ENCODE measurements around the gene AVPI1.
"Not testable (repeated sequence)": the region's sequence is repeated elsewhere in the genome, so short reads cannot be mapped to it uniquely, and the experiment has no call there.

Gene AVPI1

DNA sequence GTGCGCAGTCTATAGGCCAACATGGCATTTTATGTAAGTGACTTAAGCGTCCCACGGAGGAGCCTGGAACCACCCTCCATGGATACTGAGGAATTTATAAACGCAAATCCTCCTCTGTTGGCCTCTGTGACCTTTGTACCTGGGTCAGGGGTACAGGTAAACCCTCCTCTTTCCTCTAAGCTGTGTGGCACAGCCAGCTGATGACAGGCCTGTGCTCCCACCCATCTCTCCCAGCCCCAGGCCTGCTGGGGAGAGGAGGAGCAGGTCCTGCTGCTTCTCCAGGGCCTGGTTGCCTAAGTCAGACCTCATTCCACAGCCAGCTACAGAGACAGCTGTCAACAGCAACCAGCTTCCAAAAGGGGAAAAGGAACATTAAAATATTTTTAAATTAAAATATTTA is 5.0 kb downstream of the AVPI1 start:
- DNase-seq (ENCODE audit: low read depth): no peak

DNA sequence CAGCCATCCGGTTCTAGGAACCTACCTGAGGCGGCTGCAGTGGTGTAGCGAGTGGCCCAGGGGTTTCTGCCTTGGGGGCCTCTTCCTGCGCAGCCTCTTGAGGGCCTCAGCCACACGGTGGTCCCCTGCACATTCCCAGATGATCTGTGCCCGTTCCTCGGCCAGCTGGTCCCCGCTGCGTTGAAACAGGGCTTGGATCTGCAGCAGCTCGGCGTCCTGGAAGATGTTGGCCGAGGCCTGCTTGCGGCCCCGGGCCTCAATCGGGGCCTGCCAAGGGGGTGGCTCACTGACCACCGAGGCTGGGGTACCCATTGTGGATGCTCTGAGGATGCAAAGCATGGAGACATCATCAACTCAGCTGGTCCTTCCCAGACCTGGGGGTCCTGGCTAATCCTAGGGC is 7.4 kb downstream of the AVPI1 start:
- DNase-seq (ENCODE audit: low read depth): no peak

DNA sequence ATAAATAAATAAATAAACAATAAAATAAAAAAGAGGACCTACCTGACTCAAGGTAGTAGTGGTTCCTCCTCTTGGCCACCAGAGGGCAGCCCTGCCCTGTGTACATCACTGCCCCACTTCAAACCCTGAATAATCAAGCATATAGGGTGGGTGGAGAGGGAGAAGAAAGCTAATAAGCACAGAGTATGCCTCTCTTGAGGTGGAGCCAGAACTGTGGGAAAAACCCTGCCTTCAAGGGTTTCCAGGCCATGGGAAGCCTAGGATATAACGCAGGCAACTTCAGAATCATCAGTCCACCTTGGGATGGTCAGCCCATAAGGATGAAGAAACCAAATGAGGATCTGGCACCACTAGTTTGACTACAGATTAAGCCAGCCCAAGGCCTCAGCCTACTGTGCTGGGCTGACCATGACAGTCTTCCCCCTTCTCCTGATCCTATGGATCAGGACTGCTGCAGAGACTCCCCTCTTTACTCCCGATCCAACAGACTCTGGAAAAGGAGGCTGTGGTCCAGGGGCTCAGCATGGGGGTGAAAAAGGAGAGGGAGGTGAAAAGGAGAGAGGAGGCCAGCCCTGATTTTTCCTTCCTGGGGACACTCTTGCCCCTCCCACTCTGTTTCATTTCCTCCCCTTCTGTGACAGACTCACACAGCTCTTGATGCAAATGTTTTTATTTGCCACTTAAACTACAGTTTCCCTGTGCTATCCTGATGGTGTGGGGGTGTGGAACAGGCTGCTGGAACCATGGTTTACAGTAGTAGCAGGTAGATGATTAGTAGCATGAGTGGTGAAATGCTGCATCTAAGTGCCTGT is 10.1 kb downstream of the AVPI1 start:
- DNase-seq (ENCODE audit: low read depth): no peak

DNA sequence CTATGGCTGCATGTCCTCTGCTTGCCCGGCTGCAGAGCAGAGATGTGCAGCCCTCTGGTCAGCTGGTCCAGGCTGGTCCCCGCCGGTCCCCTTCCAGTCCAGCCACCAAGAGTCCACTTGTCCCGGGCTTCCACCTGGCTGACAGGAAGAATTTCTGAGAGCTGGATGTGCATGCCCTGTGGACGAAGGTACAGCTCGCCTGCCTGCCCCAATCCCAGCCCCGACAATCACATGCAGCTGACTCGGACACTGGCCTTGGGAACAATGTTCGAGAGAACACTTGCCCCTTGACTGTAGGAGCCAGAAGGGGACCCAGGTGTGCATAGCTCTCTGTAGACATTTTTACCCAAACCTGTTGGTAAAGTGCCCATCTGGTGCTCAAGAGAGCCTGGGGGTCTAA is 11.8 kb downstream of the AVPI1 start:
- DNase-seq (ENCODE audit: low read depth): no peak

DNA sequence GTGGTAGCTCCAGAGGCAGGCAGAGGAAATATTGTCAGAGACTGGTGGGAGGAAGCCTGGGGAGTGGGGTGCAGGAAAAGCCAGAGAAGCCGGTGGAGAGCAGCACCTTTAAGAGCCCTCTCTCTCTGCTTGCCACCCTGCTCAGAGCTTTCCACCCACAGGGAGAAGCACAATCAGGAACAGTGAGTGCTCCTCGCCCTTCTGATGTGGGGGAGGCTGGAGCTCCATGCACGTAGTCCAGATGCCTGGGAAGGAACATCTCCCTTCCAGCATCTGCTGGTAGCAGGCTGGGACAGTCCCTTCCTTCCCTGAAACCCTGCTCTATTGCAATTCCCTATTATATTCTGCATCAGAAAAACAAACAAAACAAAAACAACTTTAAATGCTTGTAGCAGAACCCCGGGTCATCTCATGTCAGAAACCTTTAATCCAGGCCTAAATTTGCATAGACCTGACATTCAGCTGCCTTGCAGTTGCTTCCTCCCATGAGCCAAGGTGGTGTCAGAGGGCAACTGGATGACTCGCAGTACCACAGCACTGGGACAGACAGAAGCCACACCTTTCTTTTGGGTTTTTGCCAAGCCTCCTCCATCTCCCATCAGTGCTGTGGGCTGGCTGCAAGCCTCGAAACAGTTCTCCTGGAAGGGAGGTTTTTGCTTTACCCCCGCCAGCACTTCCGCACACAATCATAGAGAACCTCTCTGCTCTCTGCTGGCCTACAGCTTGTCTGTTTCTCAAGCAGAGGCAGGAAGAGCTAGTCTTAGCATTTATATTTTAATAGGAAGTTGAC is 13.1 kb downstream of the AVPI1 start:
- peak; percentile 45 for DNase-seq (ENCODE audit: low read depth)

DNA sequence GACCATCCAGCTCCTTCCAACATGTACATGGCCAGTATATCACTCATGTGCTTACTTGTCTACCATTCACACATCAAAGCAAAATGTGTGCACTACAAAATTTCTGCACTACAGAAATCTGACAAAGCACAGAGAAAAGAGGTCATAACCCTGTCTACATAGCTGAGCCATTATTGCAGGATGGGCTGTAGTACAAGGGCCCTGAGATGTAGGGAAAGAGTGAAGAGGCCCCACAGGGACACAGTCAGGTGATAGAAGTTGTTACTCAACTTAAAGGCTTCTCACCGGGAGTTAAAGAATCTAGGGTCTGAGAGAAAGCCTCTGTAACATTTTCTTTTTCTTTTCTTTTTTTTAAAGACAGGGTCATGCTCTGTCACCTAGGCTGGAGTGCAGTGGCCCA is 17.5 kb downstream of the AVPI1 start:
- no peak for DNase-seq (ENCODE audit: low read depth)

DNA sequence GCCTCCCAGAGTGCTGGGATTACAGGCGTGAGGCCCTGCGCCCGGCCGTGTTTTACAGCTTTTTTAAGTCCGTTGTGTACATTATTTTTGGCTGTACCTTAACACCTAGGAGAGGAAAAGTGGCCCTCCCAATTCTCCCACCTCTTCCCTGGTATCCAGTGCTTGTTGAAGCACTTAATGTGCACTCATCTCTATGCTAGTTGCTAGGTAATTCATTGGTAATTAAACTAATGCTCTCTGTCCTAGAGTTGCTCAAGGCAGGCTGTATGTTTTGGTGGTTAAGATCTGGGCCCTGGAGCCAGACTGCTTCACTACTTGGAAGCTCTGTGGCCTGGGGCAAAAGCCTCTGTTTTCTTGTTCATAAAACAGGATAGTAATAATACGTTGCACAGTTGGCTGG is 19.6 kb downstream of the AVPI1 start:
- no peak for DNase-seq (ENCODE audit: low read depth)

DNA sequence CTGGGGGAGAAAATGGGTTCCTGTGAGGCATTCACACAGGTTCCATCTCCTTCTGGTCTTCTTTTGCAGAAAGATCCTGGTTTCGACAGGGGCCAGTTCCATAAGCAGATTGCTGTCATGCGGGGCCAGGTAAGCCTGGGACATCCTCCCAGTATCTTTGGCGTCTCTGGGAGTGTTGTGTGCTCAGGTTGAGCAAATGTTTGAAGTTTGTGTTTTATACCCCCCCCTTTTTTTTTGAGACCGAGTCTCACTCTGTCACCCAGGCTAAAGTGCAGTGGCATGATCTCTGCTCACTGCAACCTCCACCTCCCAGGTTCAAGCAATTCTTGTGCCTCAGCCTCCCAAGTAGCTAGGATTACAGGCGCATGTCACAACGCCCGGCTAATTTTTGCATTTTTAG is 20.0 kb downstream of the AVPI1 start:
- no peak for DNase-seq (ENCODE audit: low read depth)

DNA sequence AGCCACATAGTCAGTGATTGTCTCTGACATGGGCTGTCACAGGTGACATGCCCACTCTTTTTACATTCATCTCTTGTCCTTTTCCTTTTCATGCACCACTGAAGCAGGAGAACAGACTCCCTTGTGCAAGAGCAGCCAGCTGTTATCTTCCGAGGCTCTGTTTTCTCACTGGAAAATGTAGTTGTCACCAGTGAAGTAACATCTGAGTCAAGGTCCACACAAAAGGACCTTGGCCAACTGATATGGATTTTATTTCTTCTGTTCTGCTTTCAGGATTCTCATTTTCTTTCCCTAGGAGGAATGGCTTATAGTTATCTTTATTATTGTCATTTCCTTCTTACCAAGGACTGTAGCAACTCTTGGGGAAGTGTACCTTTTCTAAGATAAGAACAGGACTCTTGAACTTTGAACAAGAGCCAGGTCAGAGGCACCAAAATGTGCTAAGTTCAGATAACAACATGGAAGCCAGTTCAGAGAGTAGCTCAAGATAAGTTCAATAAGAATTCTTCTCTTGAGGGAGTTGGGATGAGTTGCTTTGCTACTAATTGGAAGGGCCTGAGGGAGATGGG is 22.7 kb downstream of the AVPI1 start:
- no peak for DNase-seq (ENCODE audit: low read depth)

DNA sequence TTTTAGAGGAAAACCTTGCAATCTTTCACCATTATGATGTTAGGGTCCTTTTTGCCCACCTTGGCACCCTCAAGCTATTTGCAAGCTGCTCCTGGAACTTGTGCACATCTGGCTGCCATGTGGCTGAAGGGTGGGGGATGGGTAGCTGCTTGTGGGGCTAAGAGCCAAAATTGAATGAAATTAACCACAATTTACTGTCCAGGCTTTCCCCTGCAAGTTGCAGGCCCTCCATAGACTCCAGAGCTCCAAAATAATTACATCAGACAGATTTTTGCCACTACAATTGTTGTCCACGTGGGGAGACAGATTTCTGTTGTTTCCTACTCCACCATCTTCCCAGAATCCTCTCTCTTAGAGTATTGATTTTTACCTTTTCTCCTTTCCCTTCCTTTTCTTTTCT is 27.5 kb downstream of the AVPI1 start:
- no peak for DNase-seq (ENCODE audit: low read depth)

DNA sequence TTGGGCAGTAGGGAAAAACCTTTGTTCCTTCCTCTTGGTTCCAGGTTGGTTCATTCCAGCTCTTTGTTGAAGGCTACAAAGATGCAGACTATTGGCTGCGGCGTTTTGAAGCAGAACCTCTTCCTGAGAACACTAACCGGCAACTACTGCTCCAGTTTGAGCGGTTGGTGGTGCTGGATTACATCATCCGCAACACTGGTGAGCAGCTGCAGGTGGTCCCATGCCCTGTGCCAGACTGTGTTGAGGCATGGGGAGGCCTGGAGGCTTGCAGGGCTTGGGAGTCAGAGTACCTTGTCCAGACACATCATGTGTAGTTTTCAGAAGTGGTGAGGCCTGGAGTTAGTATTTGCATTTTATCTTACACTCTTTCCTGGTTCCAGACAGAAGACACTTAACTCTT is 30.3 kb downstream of the AVPI1 start:
- DNase-seq (ENCODE audit: low read depth): no peak

DNA sequence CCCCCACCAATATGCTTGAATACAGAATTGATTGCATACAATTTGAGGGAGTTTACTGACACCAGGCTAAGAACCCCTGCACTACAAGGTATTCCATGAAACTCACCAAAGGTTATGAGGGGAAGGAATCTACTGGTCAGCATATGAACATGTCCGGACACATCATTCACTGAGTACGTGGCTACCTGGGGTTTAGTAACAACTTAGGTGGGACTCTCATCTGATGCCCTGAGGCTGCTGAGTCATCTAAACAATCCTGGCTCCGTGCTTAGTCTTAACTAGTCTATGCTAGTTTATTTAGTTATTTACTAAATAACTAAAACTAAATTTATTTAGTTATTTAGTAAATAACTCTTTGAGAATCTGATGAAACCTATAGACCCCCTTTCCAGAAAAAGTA is 35.3 kb downstream of the AVPI1 start:
- no peak for DNase-seq (ENCODE audit: low read depth)

DNA sequence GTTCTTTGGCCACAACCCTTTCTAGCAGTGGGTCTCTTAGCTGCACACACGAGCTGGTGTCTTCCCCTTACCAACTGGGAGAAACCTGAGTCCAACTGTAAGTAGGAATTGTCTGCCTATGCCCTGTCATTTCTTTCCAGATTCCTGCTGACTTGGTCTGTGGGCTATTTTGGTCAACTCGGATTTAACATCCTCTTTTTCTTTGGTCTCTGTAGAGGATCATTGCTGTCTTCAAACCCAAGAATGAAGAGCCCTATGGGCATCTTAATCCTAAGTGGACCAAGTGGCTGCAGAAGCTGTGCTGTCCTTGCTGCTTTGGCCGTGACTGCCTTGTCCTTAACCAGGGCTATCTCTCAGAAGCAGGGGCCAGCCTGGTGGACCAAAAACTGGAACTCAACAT is 36.3 kb downstream of the AVPI1 start:
- no peak for DNase-seq (ENCODE audit: low read depth)

DNA sequence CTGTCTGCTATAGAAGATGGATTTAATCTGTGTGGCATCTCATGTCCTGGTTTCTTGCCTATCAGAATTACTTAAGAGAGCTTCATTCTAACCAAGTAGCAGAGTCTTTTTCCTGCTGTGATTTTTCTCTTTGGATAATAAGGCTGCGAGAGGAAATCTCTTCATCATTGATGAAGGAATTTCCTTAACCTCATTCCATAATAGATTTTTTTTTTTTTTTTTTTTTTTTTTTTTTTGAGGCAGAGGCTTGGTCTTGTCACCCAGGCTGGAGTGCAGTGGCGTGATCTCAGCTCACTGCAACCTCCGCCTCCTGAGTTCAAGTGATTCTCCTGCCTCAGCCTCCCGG is 37.7 kb downstream of the AVPI1 start:
- DNase-seq (ENCODE audit: low read depth): not testable (repeated sequence)

DNA sequence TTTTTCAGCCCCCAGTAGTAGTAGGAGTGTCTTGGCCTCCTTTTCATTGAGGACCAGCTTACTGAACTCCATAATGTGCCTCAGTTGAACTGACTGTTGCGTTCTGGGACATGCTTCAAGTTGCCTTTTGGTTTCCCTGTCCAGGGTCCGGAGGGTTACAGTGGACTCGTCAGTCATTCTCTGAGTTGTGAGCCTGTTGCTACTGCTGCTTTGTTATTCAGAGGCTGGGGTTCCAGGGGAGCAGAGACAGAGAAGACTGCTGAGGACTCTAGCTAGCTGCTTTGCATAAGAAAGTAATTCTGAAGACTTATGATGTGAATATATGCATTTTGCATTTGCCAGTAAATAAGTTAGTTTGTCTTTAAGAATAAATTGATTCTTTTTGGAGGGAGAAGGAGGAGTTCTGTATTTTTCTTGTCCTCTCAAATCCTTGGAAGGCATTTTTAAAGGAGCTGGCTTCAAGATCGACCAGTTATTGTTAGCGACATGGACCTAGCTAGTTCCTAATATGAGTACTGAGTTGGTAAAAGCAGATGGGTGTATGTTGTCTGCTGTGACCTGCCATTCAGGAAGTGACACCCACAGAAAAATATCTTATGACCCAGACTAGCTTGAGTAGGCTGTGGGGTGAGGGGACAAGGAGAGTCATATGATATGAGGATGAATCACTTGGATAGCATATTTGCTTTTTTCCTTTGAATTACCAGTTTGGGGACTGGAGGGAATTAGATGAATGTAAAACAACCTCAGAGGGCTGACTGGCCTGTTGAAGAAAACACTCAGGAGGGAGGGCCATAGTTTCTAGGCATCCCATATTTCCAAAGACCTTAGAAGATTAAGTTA is 38.3 kb downstream of the AVPI1 start:
- peak; percentile 95 for DNase-seq (ENCODE audit: low read depth)

DNA sequence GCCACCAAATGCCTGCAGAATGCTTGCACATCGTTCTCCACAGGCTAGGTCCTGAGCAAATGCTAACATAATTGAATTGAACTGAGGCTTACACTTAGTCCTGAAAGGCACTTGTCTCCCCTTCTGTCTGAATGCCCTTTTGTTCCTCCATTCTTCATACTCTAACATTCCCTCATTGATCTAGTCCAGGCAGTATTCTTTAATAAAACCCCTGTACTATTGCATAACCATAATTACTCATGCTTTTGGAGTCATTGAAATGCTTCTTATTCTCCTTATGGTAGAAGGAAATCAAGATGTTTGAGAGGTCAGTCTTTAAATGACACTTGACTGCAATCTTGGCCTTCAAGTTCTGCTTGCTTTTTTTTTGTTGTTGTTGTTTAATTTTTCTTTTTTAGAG is 39.5 kb downstream of the AVPI1 start:
- no peak for DNase-seq (ENCODE audit: low read depth)

DNA sequence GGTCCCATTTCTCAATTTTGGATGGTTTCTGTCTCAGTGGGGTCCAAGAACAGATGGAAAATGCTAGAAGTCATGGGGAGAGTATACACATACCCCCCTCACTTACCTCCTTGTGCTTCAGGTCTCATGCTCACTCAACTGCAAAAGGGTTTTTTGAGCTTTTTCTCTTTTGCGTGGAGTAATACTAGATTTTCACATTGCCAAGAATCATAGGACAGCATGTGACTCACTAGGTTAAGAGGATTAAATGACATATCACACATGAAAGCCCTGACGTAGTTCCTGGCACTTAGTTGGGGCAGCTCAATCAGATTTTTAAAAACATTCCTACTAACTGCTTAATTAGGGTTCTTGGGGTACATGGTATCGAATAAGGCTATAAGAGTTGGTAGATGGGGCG is 42.1 kb downstream of the AVPI1 start:
- no peak for DNase-seq (ENCODE audit: low read depth)

DNA sequence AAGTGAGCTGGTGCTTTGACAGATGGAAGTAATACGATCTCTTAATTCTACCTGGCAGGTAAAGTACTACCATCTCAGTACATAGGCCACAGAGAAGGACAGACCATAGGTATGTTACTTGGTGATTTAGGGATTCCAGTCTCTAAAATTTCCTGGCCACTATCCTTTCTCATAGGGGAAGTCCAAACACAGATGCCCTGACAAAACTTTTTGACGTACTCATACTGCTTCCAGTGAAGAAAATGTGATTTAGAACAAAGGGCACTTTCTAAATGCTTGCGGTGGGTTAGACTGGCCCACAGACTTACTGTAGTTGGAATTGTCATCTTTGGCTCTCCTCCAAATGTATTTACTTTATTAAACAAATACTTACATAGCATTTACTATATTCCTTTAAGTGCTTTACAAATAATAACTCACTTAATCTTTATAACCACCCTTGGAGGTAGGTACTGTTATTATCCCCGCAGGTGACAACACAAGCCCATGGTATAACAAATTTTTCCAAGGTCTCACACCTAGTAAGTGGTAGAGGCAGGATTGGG is 43.5 kb downstream of the AVPI1 start:
- no peak for DNase-seq (ENCODE audit: low read depth)

DNA sequence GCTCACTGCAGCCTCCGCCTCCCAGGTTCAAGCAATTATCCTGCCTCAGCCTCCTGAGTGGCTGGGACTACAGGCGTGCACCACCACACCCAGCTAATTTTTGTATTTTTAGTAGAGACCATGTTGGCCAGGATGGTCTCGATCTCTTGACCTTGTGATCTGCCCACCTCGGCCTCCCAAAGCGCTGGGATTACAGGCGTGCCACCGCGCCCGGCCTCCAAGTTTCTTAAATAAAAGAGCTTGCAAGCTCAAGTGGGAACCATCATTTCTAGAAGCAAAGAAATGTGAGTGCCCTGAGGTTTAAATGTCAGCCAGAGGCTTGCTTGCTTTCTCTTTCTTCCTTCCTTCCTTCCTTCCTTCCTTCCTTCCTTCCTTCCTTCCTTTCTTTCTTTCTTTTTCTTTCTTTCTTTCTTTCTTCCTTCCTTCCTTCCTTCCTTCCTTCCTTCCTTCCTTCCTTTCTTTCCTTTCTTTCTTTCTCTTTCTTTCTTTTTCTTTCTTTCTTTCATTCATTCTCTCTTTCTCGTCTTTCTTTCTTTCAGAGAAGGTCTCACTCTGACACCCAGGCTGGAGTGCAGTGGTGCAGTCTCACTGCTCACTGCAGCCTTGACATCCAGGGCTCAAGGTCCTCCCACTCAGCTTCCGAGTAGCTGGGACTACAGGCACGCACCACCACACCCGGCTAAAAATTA is 44.4 kb downstream of the AVPI1 start:
- DNase-seq (ENCODE audit: low read depth): not testable (repeated sequence)

DNA sequence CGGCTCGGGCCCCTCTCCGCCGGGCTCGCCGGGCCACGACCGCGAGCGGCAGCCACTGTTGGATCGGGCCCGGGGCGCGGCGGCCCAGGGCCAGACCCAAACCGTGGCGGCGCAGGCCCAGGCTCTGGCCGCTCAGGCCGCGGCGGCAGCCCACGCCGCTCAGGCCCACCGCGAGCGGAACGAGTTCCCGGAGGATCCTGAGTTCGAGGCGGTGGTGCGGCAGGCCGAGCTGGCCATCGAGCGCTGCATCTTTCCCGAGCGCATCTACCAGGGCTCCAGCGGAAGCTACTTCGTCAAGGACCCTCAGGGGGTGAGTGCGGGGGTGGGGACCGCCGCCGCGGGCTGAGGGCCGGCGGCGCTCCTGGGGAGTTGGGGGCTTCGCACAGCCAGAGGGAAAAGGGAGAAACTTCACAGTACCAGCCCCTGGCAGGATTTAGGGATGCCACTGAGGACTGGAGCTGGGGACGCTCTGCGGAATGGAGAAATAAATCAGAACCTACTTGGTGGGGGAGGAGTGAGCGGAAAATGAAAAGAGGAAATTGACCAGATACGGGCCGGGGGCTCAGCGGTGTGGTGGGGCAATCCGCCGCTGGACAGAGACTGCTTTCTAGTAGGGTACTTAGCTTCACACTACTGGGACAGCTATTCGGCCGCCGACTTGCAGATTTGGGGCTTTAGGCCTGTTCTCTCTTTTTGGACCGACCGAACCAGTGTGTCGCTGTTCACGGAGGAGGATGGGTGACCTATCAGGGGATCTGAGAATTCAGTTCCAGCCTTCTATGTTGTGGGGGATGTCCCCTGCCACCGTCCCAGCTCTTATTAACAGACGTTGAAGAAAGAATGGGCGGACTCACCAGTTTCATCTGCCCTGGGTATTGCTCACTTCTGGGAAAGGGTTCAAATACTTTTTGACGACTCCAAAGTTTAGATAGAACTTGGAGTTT is 45.9 kb downstream of the AVPI1 start:
- DNase-seq (ENCODE audit: low read depth): peak; percentile 70

Measured in stromal cell of bone marrow (primary cell).